HG03469 (cell line): Measurements from ENCODE around the gene PHF3.

Source experiments
- ATAC-seq: cut with Tn5 transposase; IDR thresholded peaks from one replicate; pipeline ENCODE4 v1.9.1; 2021; ENCODE audit warnings: mild to moderate bottlenecking, moderate library complexity, moderate number of reproducible peaks; ENCODE audit not compliant: unreplicated experiment

PHF3 gene

GRCh38 chr6:63635588-63636517, at the start of gene PHF3:
Gene PHF3, plus strand, starts transcription at chr6:63635802. Its CDS starts 10,750 bp downstream, at chr6:63646552.
- peak; percentile 81 for ATAC-seq

- ATAC-seq = no peak
Observed at GRCh38 chr6:63589952-63590411, 45.6 kb upstream of the PHF3 start.

GRCh38 chr6:63592886-63593285, 42.7 kb upstream of the PHF3 start:
- no peak for ATAC-seq

- ATAC-seq = no peak
Observed at GRCh38 chr6:63597141-63598048, 38.2 kb upstream of the PHF3 start.

GRCh38 chr6:63598049-63599036, 37.3 kb upstream of the PHF3 start:
- ATAC-seq = peak; percentile 99

- no peak for ATAC-seq
Observed at GRCh38 chr6:63599243-63599642, 36.4 kb upstream of the PHF3 start.

- ATAC-seq = no peak
Observed at GRCh38 chr6:63600136-63600535, 35.5 kb upstream of the PHF3 start.

GRCh38 chr6:63609231-63609630, 26.4 kb upstream of the PHF3 start:
- no peak for ATAC-seq

GRCh38 chr6:63610944-63611343, 24.7 kb upstream of the PHF3 start:
- ATAC-seq = no peak

GRCh38 chr6:63611560-63611959, 24.0 kb upstream of the PHF3 start:
- ATAC-seq = no peak

GRCh38 chr6:63615590-63615989, 20.0 kb upstream of the PHF3 start:
- ATAC-seq = no peak

GRCh38 chr6:63624091-63624490, 11.5 kb upstream of the PHF3 start:
- no peak for ATAC-seq

- no peak for ATAC-seq
Observed at GRCh38 chr6:63630466-63630865, 5.1 kb upstream of the PHF3 start.

- ATAC-seq = no peak
Observed at GRCh38 chr6:63634630-63635029, 972 bp upstream of the PHF3 start.

GRCh38 chr6:63635215-63635587, 401 bp upstream of the PHF3 start:
- peak; percentile 19 for ATAC-seq

GRCh38 chr6:63636518-63637021, 968 bp downstream of the PHF3 start:
- peak; percentile 2 for ATAC-seq

- no peak for ATAC-seq
Observed at GRCh38 chr6:63637865-63638445, 2.4 kb downstream of the PHF3 start.

- ATAC-seq = no peak
Observed at GRCh38 chr6:63640062-63640461, 4.5 kb downstream of the PHF3 start.

GRCh38 chr6:63643862-63644261, 8.3 kb downstream of the PHF3 start:
- peak; percentile 35 for ATAC-seq
